GM18867 (cell line): ENCODE measurements around the gene ARL6IP6.

Experiments used
- ATAC-seq: cut with Tn5 transposase; IDR thresholded peaks from one replicate; pipeline ENCODE4 v1.9.1; 2021; ENCODE audit warnings: mild to moderate bottlenecking, moderate library complexity; ENCODE audit not compliant: unreplicated experiment

The ARL6IP6 gene

GRCh38 chr2:152718076-152718908 is at the start of gene ARL6IP6:
Gene ARL6IP6 (plus strand): TSS chr2:152718620. CDS start chr2:152718625, 5 bp downstream.
- ATAC-seq, result peak; percentile 70

- no peak for ATAC-seq
Observed at GRCh38 chr2:152674334-152674733, 44.1 kb upstream of the ARL6IP6 start.

GRCh38 chr2:152676461-152676860 is 42.0 kb upstream of the ARL6IP6 start:
- no peak for ATAC-seq

GRCh38 chr2:152678808-152679207 is 39.6 kb upstream of the ARL6IP6 start:
- ATAC-seq, result no peak

GRCh38 chr2:152682663-152683062 is 35.8 kb upstream of the ARL6IP6 start:
- ATAC-seq, result no peak

- no peak for ATAC-seq
Observed at GRCh38 chr2:152683400-152683799, 35.0 kb upstream of the ARL6IP6 start.

GRCh38 chr2:152686321-152686720 is 32.1 kb upstream of the ARL6IP6 start:
- ATAC-seq, result no peak

GRCh38 chr2:152693033-152693432 is 25.4 kb upstream of the ARL6IP6 start:
- peak; percentile 84 for ATAC-seq

- peak; percentile 68 for ATAC-seq
Observed at GRCh38 chr2:152694161-152694661, 24.2 kb upstream of the ARL6IP6 start.

GRCh38 chr2:152695763-152696162 is 22.7 kb upstream of the ARL6IP6 start:
- ATAC-seq, result no peak

- no peak for ATAC-seq
Observed at GRCh38 chr2:152696476-152696875, 21.9 kb upstream of the ARL6IP6 start.

- no peak for ATAC-seq
Observed at GRCh38 chr2:152701198-152701597, 17.2 kb upstream of the ARL6IP6 start.

GRCh38 chr2:152706477-152707021 is 11.9 kb upstream of the ARL6IP6 start:
- no peak for ATAC-seq

GRCh38 chr2:152708742-152709141 is 9.7 kb upstream of the ARL6IP6 start:
- ATAC-seq, result no peak

GRCh38 chr2:152710713-152711112 is 7.7 kb upstream of the ARL6IP6 start:
- no peak for ATAC-seq

- ATAC-seq, result no peak
Observed at GRCh38 chr2:152715112-152715511, 3.3 kb upstream of the ARL6IP6 start.

- no peak for ATAC-seq
Observed at GRCh38 chr2:152715854-152716428, 2.5 kb upstream of the ARL6IP6 start.

- no peak for ATAC-seq
Observed at GRCh38 chr2:152716805-152717227, 1.6 kb upstream of the ARL6IP6 start.

- peak; percentile 70 for ATAC-seq
Observed at GRCh38 chr2:152717228-152718075, 968 bp upstream of the ARL6IP6 start, which contains the start of gene PRPF40A. Gene PRPF40A (minus strand): TSS chr2:152717461. CDS start chr2:152717439, 22 bp downstream.

GRCh38 chr2:152718909-152719645 is 657 bp downstream of the ARL6IP6 start:
- peak; percentile 28 for ATAC-seq
